Renal cortex interstitium (tissue), 11 donors: ENCODE measurements around the gene ZNF428. TPM values are rescaled to one million over a fixed set of nuclear protein-coding genes. Genes with fewer than 3 reads are reported as not detected.
"Not testable (repeated sequence)": the region's sequence is repeated elsewhere in the genome, so short reads cannot be mapped to it uniquely, and the experiment has no call there.

Source experiments
- DNase-seq, 11 donors: peaks; one replicate each; pipeline ENCODE4 v3.0.0-alpha.2; 2013; ENCODE audit warnings: low read depth in 9 of 11, low spot score in 4 of 11; ENCODE audit errors: extremely low read depth in 1 of 11
- polyA plus RNA-seq, 3 donors: library from polyadenylated mRNA; unstranded; fragments of 120-200 nt; gene quantifications; one replicate each; pipeline ENCODE4 v1.2.1, GENCODE V29; 2013; ENCODE audit not compliant: insufficient read length in 3 of 3

Gene ZNF428
- polyA plus RNA-seq, 3 donors = 79.5 to 128 (median 101) TPM

GRCh38 chr19:43650276-43650675 is 30.8 kb upstream of the ZNF428 start:
- not testable (repeated sequence) for DNase-seq

GRCh38 chr19:43649514-43649913 is 30.1 kb upstream of the ZNF428 start:
- DNase-seq = no peak

- DNase-seq = no peak
Observed at GRCh38 chr19:43648633-43649032, 29.2 kb upstream of the ZNF428 start.

- no peak for DNase-seq
Observed at GRCh38 chr19:43644181-43644580, 24.8 kb upstream of the ZNF428 start.

GRCh38 chr19:43643326-43643725 is 23.9 kb upstream of the ZNF428 start:
- no peak for DNase-seq

- DNase-seq = no peak
Observed at GRCh38 chr19:43642531-43642930, 23.1 kb upstream of the ZNF428 start.

- no peak for DNase-seq
Observed at GRCh38 chr19:43641333-43641732, 21.9 kb upstream of the ZNF428 start.

GRCh38 chr19:43640424-43640757 is 21.0 kb upstream of the ZNF428 start:
- no peak for DNase-seq

GRCh38 chr19:43639519-43640423 is 20.3 kb upstream of the ZNF428 start, which contains the start of gene CADM4:
Gene CADM4, minus strand, starts transcription at chr19:43639850. Its CDS starts 60 bp downstream, at chr19:43639790.
- DNase-seq = no peak

- DNase-seq = no peak
Observed at GRCh38 chr19:43638995-43639518, 19.6 kb upstream of the ZNF428 start.

GRCh38 chr19:43638214-43638994 is 19.0 kb upstream of the ZNF428 start:
- no peak for DNase-seq

GRCh38 chr19:43636121-43636683 is 16.8 kb upstream of the ZNF428 start:
- DNase-seq = no peak

GRCh38 chr19:43635561-43635940 is 16.1 kb upstream of the ZNF428 start:
- DNase-seq = not testable (repeated sequence)

GRCh38 chr19:43634872-43635560 is 15.6 kb upstream of the ZNF428 start:
- DNase-seq = peak in 2 of 11 donors; percentile 31 to 66

- DNase-seq = no peak
Observed at GRCh38 chr19:43634506-43634871, 15.1 kb upstream of the ZNF428 start.

GRCh38 chr19:43634068-43634467 is 14.6 kb upstream of the ZNF428 start:
- DNase-seq = no peak

- DNase-seq = no peak
Observed at GRCh38 chr19:43633520-43633919, 14.1 kb upstream of the ZNF428 start.

- DNase-seq = no peak
Observed at GRCh38 chr19:43631491-43631890, 12.1 kb upstream of the ZNF428 start.

- no peak for DNase-seq
Observed at GRCh38 chr19:43628646-43629326, 9.4 kb upstream of the ZNF428 start.
